Activated B cell treated with CpG ODN at 0.5 μM for 24 hours (primary cell): ENCODE measurements around the gene SSC4D. TPM values are rescaled to one million over a fixed set of nuclear protein-coding genes. Genes with fewer than 3 reads are reported as not detected.
"Not testable (repeated sequence)": the region's sequence is repeated elsewhere in the genome, so short reads cannot be mapped to it uniquely, and the experiment has no call there.

Experiments
- ATAC-seq: fragments of 200-7000 bp; cut with Tn5 transposase; one replicate; pipeline ENCODE4 v1.10.0; 2021; ENCODE audit warnings: low read depth, mild to moderate bottlenecking, moderate library complexity
- CTCF ChIA-PET: fragments of 350-600 bp; sonication (Branson Sonifier 250); formaldehyde crosslinking; loops from one replicate; lab custom pipeline; 2021; ENCODE audit warnings: antibody characterized with exemption; lab: Charles Lee
- POLR2A ChIA-PET: fragments of 350-600 bp; sonication (Branson Sonifier 250); formaldehyde crosslinking; loops from one replicate; lab custom pipeline; 2021; ENCODE audit warnings: antibody characterized with exemption; lab: Charles Lee
- DNase-seq: peaks from one replicate; pipeline ENCODE4 v3.0.0; 2022
- H3K27ac Mint-ChIP-seq: one replicate; pipeline ENCODE4 v1.8.0; 2020; ENCODE audit warnings: mixed read lengths
- H3K27me3 Mint-ChIP-seq: one replicate; pipeline ENCODE4 v1.8.0; 2021; ENCODE audit warnings: mixed read lengths
- H3K36me3 Mint-ChIP-seq: one replicate; pipeline ENCODE4 v1.8.0; 2021; ENCODE audit warnings: low read depth, mixed read lengths
- H3K4me1 Mint-ChIP-seq: one replicate; pipeline ENCODE4 v1.8.0; 2021; ENCODE audit warnings: mixed read lengths
- H3K4me3 Mint-ChIP-seq: one replicate; pipeline ENCODE4 v1.8.0; 2020; ENCODE audit warnings: mild to moderate bottlenecking, mixed read lengths
- H3K9me3 Mint-ChIP-seq: one replicate; pipeline ENCODE4 v1.8.0; 2020; ENCODE audit warnings: mixed read lengths
- CTCF ChIP-seq: fragments of 200-600 bp; IDR thresholded peaks from one replicate; pipeline ENCODE4 v1.8.0; 2022; ENCODE audit warnings: antibody characterized with exemption, mild to moderate bottlenecking
- intact Hi-C: fragments of 100-400 bp; cut with micrococcal nuclease; formaldehyde crosslinking; loops from one replicate; pipeline ENCODE4 v1.15.1; 2024
- total RNA-seq: library from RNA; stranded (reverse); gene quantifications from 2 replicates; pipeline ENCODE4 v1.2.3, GENCODE V29; 2022

The SSC4D gene
- total RNA-seq, 1 donor from 2014 or later: 0.55 TPM

GRCh38 chr7:76395965-76396726, 13.4 kb downstream of the SSC4D start:
- Mint-ChIP-seq H3K27ac (no peak overlapping the region), H3K4me1 (peaks cover 21% of the 10 kb centered on the region), H3K36me3 (no peaks in the 10 kb centered on the region), H3K27me3 (no peaks in the 10 kb centered on the region), H3K4me3 (no peak overlapping the region), H3K9me3 (no peaks in the 10 kb centered on the region)
- ChIA-PET POLR2A (interaction anchor here (0.7 kb wide), 1 partner anchor 1017 kb away, joined by 3 read pairs; no protein-coding TSS in a partner anchor), CTCF (no interaction called here)
- ATAC-seq (no peak), DNase-seq (no peak)
- intact Hi-C loops: no loop called here
- no peak for TF ChIP-seq CTCF

- peaks cover 21% of the 10 kb centered on the region for H3K4me1 Mint-ChIP-seq
- H3K27ac Mint-ChIP-seq, ATAC-seq, DNase-seq, H3K4me3 Mint-ChIP-seq, H3K27me3 Mint-ChIP-seq, H3K36me3 Mint-ChIP-seq, H3K9me3 Mint-ChIP-seq, intact Hi-C loops, CTCF ChIA-PET: not testable (repeated sequence)
- POLR2A ChIA-PET: interaction anchor here (1.0 kb wide), 1 partner anchor 38 kb away, joined by 3 read pairs; no protein-coding TSS in a partner anchor
These were observed 13.9 kb downstream of the SSC4D start for GRCh38 chr7:76395605-76395964.

- POLR2A ChIA-PET: interaction anchor here (0.5 to 1.0 kb wide), 2 partner anchors 37 to 100 kb away, joined by 3 to 5 read pairs; no protein-coding TSS in a partner anchor
These were observed 14.5 kb downstream of the SSC4D start for GRCh38 chr7:76394957-76395356.

GRCh38 chr7:76393116-76394031, 16.1 kb downstream of the SSC4D start:
- ChIA-PET CTCF (no interaction called here), POLR2A (interaction anchor here (0.6 to 1.0 kb wide), 4 partner anchors 12 to 36 kb away, joined by 3 to 5 read pairs (median 3); partner anchors contain the start of gene YWHAG)
- ATAC-seq (peak; percentile 81), DNase-seq (peak; percentile 96)
- H3K4me1 Mint-ChIP-seq: peaks cover 30% of the 10 kb centered on the region
- H3K27me3 Mint-ChIP-seq: no peaks in the 10 kb centered on the region
- no peaks in the 10 kb centered on the region for H3K9me3 Mint-ChIP-seq
- intact Hi-C loops: loop anchor here (1.0 kb wide), 1 partner anchor 34 kb away; no protein-coding TSS in a partner anchor
- peak overlapping the region; percentile 88 for H3K4me3 Mint-ChIP-seq
- H3K27ac Mint-ChIP-seq: peak overlapping the region; percentile 97
- no peaks in the 10 kb centered on the region for H3K36me3 Mint-ChIP-seq
- no peak for TF ChIP-seq CTCF

More at GRCh38 chr7:76394957-76395356, 14.5 kb downstream of the SSC4D start:
- no peaks in the 10 kb centered on the region for H3K36me3 Mint-ChIP-seq
- no peaks in the 10 kb centered on the region for H3K9me3 Mint-ChIP-seq
- no peaks in the 10 kb centered on the region for H3K27me3 Mint-ChIP-seq
- H3K4me3 Mint-ChIP-seq: no peak overlapping the region
- CTCF ChIA-PET: no interaction called here
- H3K27ac Mint-ChIP-seq: no peak overlapping the region
- ATAC-seq (no peak), DNase-seq (no peak)
- intact Hi-C loops: no loop called here
- H3K4me1 Mint-ChIP-seq: peaks cover 21% of the 10 kb centered on the region
- no peak for TF ChIP-seq CTCF

- ATAC-seq: peak; percentile 2
- Mint-ChIP-seq H3K27ac (peak overlapping the region; percentile 97), H3K4me1 (peaks cover 32% of the 10 kb centered on the region), H3K4me3 (peak overlapping the region; percentile 88), H3K36me3 (no peaks in the 10 kb centered on the region), H3K9me3 (no peaks in the 10 kb centered on the region), H3K27me3 (no peaks in the 10 kb centered on the region)
- TF ChIP-seq CTCF: no peak
- ChIA-PET CTCF (no interaction called here), POLR2A (interaction anchor here (0.6 to 1.0 kb wide), 3 partner anchors 9 to 32 kb away, joined by 3 read pairs; no protein-coding TSS in a partner anchor)
- intact Hi-C loops: loop anchor here (1.0 kb wide), 1 partner anchor 33 kb away; no protein-coding TSS in a partner anchor
- DNase-seq: no peak
These were observed 16.9 kb downstream of the SSC4D start for GRCh38 chr7:76392531-76393115.
